Lower lobe of right lung (tissue), 2 donors: ENCODE data around the gene HSD17B2. TPM values are rescaled to one million over a fixed set of nuclear protein-coding genes. Genes with fewer than 3 reads are reported as not detected.

Experiments
- ATAC-seq, 2 donors: fragments of 200-7000 bp; cut with Tn5 transposase; one replicate each; pipeline ENCODE4 v1.9.1; 2020 to 2022; ENCODE audit warnings: mild to moderate bottlenecking in 2 of 2, moderate library complexity in 2 of 2
- DNase-seq: peaks from one replicate; pipeline ENCODE4 v3.0.0-alpha.2; 2020
- H3K27ac ChIP-seq: fragments of 200-600 bp; one replicate; pipeline ENCODE4 v1.8.0; 2022
- H3K27me3 ChIP-seq: fragments of 200-600 bp; one replicate; pipeline ENCODE4 v1.8.0; 2022; ENCODE audit warnings: low read depth
- H3K36me3 ChIP-seq: fragments of 200-600 bp; one replicate; pipeline ENCODE4 v1.8.0; 2022; ENCODE audit warnings: mild to moderate bottlenecking
- H3K4me1 ChIP-seq: fragments of 200-600 bp; one replicate; pipeline ENCODE4 v1.8.0; 2022
- H3K4me3 ChIP-seq: fragments of 200-600 bp; one replicate; pipeline ENCODE4 v1.8.0; 2022; ENCODE audit warnings: mild to moderate bottlenecking
- H3K9me3 ChIP-seq: fragments of 200-600 bp; one replicate; pipeline ENCODE4 v1.8.0; 2022
- CTCF ChIP-seq: fragments of 200-600 bp; IDR thresholded peaks from one replicate; pipeline ENCODE4 v1.8.0; 2022; ENCODE audit warnings: antibody characterized with exemption, mild to moderate bottlenecking
- intact Hi-C: fragments of 100-400 bp; cut with DNase I; formaldehyde crosslinking; loops from one replicate; pipeline ENCODE4 v1.11.0; 2022
- total RNA-seq: library from RNA; stranded (reverse); fragmentation: NEBNext Ultra II Directional; extraction: Animal tissue kit (Norgen Biotek cat#: 25700); gene quantifications from one replicate; pipeline ENCODE4 v1.2.1, GENCODE V29; 2021
- donor health status: DM: no; HTN: yes; CAD: no; lungs with severe emphysema.

The HSD17B2 gene
- total RNA-seq, 1 donor from 2014 or later: 2.9 TPM

GRCh38 chr16:82011199-82011641, 23.8 kb upstream of the HSD17B2 start, which contains the start of gene SDR42E1:
TSS of gene SDR42E1 (minus strand) at chr16:82011470. CDS start at chr16:82000858, 10,612 bp downstream.
- no peaks in the 10 kb centered on the region for H3K4me1 ChIP-seq
- H3K27me3 ChIP-seq: no peaks in the 10 kb centered on the region
- H3K9me3 ChIP-seq: peaks cover 8% of the 10 kb centered on the region
- peak within 1 kb of the TSS; percentile 32 for H3K27ac ChIP-seq
- TF ChIP-seq CTCF: no peak
- intact Hi-C loops: no loop called here
- peak within 1 kb of the TSS; percentile 61 for H3K4me3 ChIP-seq
- DNase-seq (peak; percentile 81), ATAC-seq (peak; percentile 95 to 98)
- no peaks in the 10 kb centered on the region for H3K36me3 ChIP-seq

- TF ChIP-seq CTCF: no peak
- Histone ChIP-seq H3K27me3 (no peaks in the 10 kb centered on the region), H3K36me3 (no peaks in the 10 kb centered on the region), H3K4me1 (no peaks in the 10 kb centered on the region), H3K9me3 (peaks cover 8% of the 10 kb centered on the region), H3K4me3 (no peak overlapping the region), H3K27ac (no peak overlapping the region)
- no peak for ATAC-seq
- intact Hi-C loops: no loop called here
- no peak for DNase-seq
These were observed 21.9 kb upstream of the HSD17B2 start for GRCh38 chr16:82013139-82013538.

- ATAC-seq: peak; percentile 40 to 60
- Histone ChIP-seq H3K4me3 (peak overlapping the region; percentile 4), H3K4me1 (no peaks in the 10 kb centered on the region), H3K27me3 (no peaks in the 10 kb centered on the region), H3K27ac (no peak overlapping the region), H3K36me3 (no peaks in the 10 kb centered on the region), H3K9me3 (no peaks in the 10 kb centered on the region)
- intact Hi-C loops: no loop called here
- no peak for DNase-seq
- peak; percentile 26 for TF ChIP-seq CTCF
These were observed 18.8 kb upstream of the HSD17B2 start for GRCh38 chr16:82016263-82016662.

- Histone ChIP-seq H3K27ac (no peak overlapping the region), H3K9me3 (no peaks in the 10 kb centered on the region), H3K27me3 (no peaks in the 10 kb centered on the region), H3K36me3 (no peaks in the 10 kb centered on the region), H3K4me3 (no peak overlapping the region), H3K4me1 (no peaks in the 10 kb centered on the region)
- ATAC-seq (peak in 1 of 2 donors; percentile 29), DNase-seq (no peak)
- TF ChIP-seq CTCF: no peak
- intact Hi-C loops: no loop called here
These were observed 18.1 kb upstream of the HSD17B2 start for GRCh38 chr16:82016964-82017363.

- no peaks in the 10 kb centered on the region for H3K27me3 ChIP-seq
- no peak for DNase-seq
- no peak for ATAC-seq
- no peaks in the 10 kb centered on the region for H3K36me3 ChIP-seq
- no peak overlapping the region for H3K4me3 ChIP-seq
- TF ChIP-seq CTCF: no peak
- no peaks in the 10 kb centered on the region for H3K4me1 ChIP-seq
- H3K9me3 ChIP-seq: no peaks in the 10 kb centered on the region
- intact Hi-C loops: no loop called here
- no peak overlapping the region for H3K27ac ChIP-seq
These were observed 17.0 kb upstream of the HSD17B2 start for GRCh38 chr16:82017911-82018568.
